Mucosa of descending colon (tissue), 3 donors: Measurements from ENCODE around the gene GPR141. TPM values are rescaled to one million over a fixed set of nuclear protein-coding genes. Genes with fewer than 3 reads are reported as not detected.

Source experiments
- ATAC-seq: fragments of 200-7000 bp; cut with Tn5 transposase; one replicate; pipeline ENCODE4 v1.9.1; 2020; ENCODE audit warnings: mild to moderate bottlenecking, moderate library complexity
- DNase-seq, 3 donors: peaks; one replicate each; pipeline ENCODE4 v3.0.0-alpha.2; 2020
- H3K36me3 ChIP-seq: fragments of 200-600 bp; one replicate; pipeline ENCODE4 v1.8.0; 2021; ENCODE audit warnings: low read depth, mild to moderate bottlenecking
- H3K4me1 ChIP-seq: fragments of 200-600 bp; one replicate; pipeline ENCODE4 v1.8.0; 2021; ENCODE audit warnings: low read depth, mild to moderate bottlenecking
- H3K4me3 ChIP-seq: fragments of 200-600 bp; one replicate; pipeline ENCODE4 v1.8.0; 2021; ENCODE audit warnings: mild to moderate bottlenecking
- H3K9me3 ChIP-seq: fragments of 200-600 bp; one replicate; pipeline ENCODE4 v1.8.0; 2021; ENCODE audit warnings: mild to moderate bottlenecking
- CTCF ChIP-seq: fragments of 200-600 bp; IDR thresholded peaks from one replicate; pipeline ENCODE4 v1.8.0; 2022; ENCODE audit warnings: antibody characterized with exemption, mild to moderate bottlenecking
- intact Hi-C, 2 donors: fragments of 100-400 bp; cut with DNase I in 1 of 2; cut with micrococcal nuclease in 1 of 2; formaldehyde crosslinking; loops; one replicate each; pipeline versions ENCODE4 v1.11.0 to v1.11.1; 2022; cut with DNase I, micrococcal nuclease
- long read RNA-seq, 2 donors: library from polyadenylated mRNA; unstranded; transcript quantifications; one replicate each; pipeline ENCODE4 v2.0.0, GENCODE V29; 2019 to 2021
- total RNA-seq, 3 donors: library from RNA; stranded (reverse); fragmentation: NEBNext Ultra II Directional in 2 of 3; extraction: Animal tissue kit (Norgen Biotek cat#: 25700) in 2 of 3; gene quantifications; one replicate each; pipeline versions ENCODE4 v1.2.1 to v1.2.4, GENCODE V29; 2021 to 2023
- donor health status: DM: no; HTN: no; CAD: no; lungs with moderate emphysema.
- donor health status: DM: no; HTN: no; CAD: no.
- donor health status: DM: no; HTN: yes; CAD: no.

Gene GPR141, protein sequence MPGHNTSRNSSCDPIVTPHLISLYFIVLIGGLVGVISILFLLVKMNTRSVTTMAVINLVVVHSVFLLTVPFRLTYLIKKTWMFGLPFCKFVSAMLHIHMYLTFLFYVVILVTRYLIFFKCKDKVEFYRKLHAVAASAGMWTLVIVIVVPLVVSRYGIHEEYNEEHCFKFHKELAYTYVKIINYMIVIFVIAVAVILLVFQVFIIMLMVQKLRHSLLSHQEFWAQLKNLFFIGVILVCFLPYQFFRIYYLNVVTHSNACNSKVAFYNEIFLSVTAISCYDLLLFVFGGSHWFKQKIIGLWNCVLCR
- total RNA-seq: 1 to 10 TPM in 1 of 3 donors, under 1 TPM in 1, not detected in 1; 0.94 to 1.0 TPM
- long read RNA-seq, donor 1, partial matches to known transcripts: 0 of 1 reads
- long read RNA-seq, donor 1, other reads (novel, unspliced or antisense): 1 of 1 reads
- long read RNA-seq, donor 2: 0 reads

GRCh38 chr7:37683246-37684120 lies at the start of gene GPR141:
TSS of gene GPR141 (plus strand) at chr7:37683766. CDS start at chr7:37740394, 56,628 bp downstream.
- intact Hi-C loops: no loop called here
- Histone ChIP-seq H3K4me3 (no peak within 1 kb of the TSS), H3K36me3 (no peaks in the 10 kb centered on the region), H3K4me1 (no peaks in the 10 kb centered on the region), H3K9me3 (no peaks in the 10 kb centered on the region)
- TF ChIP-seq CTCF: no peak
- DNase-seq (peak in 1 of 3 donors; percentile 18), ATAC-seq (peak; percentile 41)

- intact Hi-C loops: no loop called here
- TF ChIP-seq CTCF: no peak
- Histone ChIP-seq H3K4me1 (no peaks in the 10 kb centered on the region), H3K9me3 (peaks cover 18% of the 10 kb centered on the region), H3K36me3 (no peaks in the 10 kb centered on the region), H3K4me3 (no peak overlapping the region)
- no peak for ATAC-seq
- no peak for DNase-seq
Measured at GRCh38 chr7:37635346-37635745, 48.2 kb upstream of the GPR141 start.

GRCh38 chr7:37642028-37642540 lies 41.5 kb upstream of the GPR141 start:
- Histone ChIP-seq H3K36me3 (no peaks in the 10 kb centered on the region), H3K4me3 (no peak overlapping the region), H3K4me1 (no peaks in the 10 kb centered on the region), H3K9me3 (no peaks in the 10 kb centered on the region)
- ATAC-seq (no peak), DNase-seq (no peak)
- no peak for TF ChIP-seq CTCF
- intact Hi-C loops: no loop called here

DNA sequence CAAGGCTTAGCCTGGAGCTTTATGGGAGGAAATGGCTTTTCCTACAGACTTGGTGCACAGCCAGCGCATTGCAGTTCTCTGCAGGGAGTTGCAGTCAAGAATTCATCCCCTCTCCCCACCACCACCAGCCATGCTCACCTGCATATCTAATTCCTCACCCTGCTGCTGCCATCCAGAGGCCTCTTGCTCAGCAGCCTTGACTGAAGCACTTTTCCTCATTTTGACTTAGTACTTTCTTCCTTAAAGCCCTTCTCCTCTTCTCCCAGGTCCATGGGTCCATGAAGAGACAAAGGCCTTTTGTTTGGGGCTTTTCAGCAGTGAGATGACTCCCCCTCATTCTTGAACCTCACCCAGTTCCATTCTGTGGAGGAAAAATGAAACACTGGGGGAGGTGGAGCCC lies 39.7 kb upstream of the GPR141 start:
- DNase-seq: no peak
- TF ChIP-seq CTCF: no peak
- intact Hi-C loops: no loop called here
- no peak overlapping the region for H3K4me3 ChIP-seq
- no peaks in the 10 kb centered on the region for H3K36me3 ChIP-seq
- H3K4me1 ChIP-seq: no peaks in the 10 kb centered on the region
- no peaks in the 10 kb centered on the region for H3K9me3 ChIP-seq
- no peak for ATAC-seq

- H3K9me3 ChIP-seq: no peaks in the 10 kb centered on the region
- H3K4me1 ChIP-seq: no peaks in the 10 kb centered on the region
- no peaks in the 10 kb centered on the region for H3K36me3 ChIP-seq
- intact Hi-C loops: no loop called here
- ATAC-seq (no peak), DNase-seq (no peak)
- no peak overlapping the region for H3K4me3 ChIP-seq
- no peak for TF ChIP-seq CTCF
Measured at GRCh38 chr7:37645282-37646050, 38.1 kb upstream of the GPR141 start.
